Activated naive CD4-positive, alpha-beta T cell treated with anti-CD3 and anti-CD28 coated beads, Interleukin-2, amount 50 U/mL, for 16 hours (primary cell): Measurements from ENCODE around the gene LSG1.
"Not testable (repeated sequence)": the region's sequence is repeated elsewhere in the genome, so short reads cannot be mapped to it uniquely, and the experiment has no call there.

Experiments used
- DNase-seq: peaks from one replicate; pipeline ENCODE4 v3.0.0-alpha.2; 2020

Gene LSG1

GRCh38 chr3:194654443-194654842, 17.5 kb downstream of the LSG1 start:
- no peak for DNase-seq

- no peak for DNase-seq
Measured at GRCh38 chr3:194647747-194648146, 24.2 kb downstream of the LSG1 start.

- DNase-seq, result no peak
Measured at GRCh38 chr3:194642769-194643168, 29.2 kb downstream of the LSG1 start.

DNA sequence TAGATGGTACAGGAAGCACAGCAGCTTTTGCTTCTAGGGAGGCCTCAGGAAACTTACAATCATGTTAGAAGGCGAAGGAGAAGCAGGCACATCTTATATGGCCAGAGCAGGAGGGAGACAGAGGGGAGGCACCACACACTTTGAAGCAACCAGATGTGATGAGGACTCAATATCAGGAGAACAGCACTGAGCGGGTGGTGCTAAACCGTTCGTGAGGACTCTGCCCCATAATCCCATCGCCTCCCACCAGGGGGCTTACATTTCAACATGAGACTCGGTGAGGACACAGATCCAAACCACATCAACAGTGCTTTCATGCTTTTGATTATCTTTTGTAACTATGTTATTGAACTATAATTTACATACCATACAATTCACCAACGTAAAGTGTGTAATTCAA, 31.2 kb downstream of the LSG1 start:
- peak; percentile 51 for DNase-seq

GRCh38 chr3:194638991-194639605, 32.9 kb downstream of the LSG1 start:
- no peak for DNase-seq

- DNase-seq, result no peak
Measured at GRCh38 chr3:194637541-194638400, 34.2 kb downstream of the LSG1 start.

- no peak for DNase-seq
Measured at GRCh38 chr3:194637066-194637465, 34.9 kb downstream of the LSG1 start.

GRCh38 chr3:194633349-194634004, 38.5 kb downstream of the LSG1 start, which contains the start of gene TMEM44:
Gene TMEM44 (minus strand): TSS chr3:194633419. CDS start chr3:194633215, 204 bp downstream.
- DNase-seq, result peak; percentile 62

- DNase-seq, result no peak
Measured at GRCh38 chr3:194632809-194633348, 39.1 kb downstream of the LSG1 start.

DNA sequence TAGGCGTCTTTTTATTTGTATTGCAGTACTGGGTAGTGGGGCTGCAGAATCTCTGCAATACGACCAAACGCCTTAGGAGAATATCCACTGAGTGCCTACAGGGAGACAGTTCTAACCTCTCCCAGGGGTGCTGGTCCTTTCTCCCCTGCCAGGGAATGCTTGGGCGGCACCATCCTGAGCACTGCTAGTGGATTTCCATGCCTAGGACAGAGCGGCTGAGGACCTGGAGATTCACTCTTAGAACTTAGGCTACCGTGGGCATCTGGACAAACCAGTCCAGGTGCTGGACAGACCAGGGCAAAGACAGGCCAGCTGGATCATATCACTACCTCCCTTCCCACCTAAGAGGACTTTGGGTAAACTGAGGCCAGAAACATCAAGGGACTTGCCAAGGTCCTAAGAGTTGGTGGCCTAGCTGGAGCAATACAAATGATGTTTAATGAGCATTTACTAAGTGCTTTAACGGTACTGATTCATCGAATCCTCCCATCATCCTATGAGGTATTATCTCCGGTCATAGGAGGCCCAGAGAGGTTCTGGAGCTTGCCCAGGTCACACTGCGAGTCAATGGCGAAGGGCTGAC, 39.7 kb downstream of the LSG1 start:
- no peak for DNase-seq

GRCh38 chr3:194631696-194632095, 40.3 kb downstream of the LSG1 start:
- DNase-seq, result no peak

GRCh38 chr3:194630681-194631080, 41.3 kb downstream of the LSG1 start:
- DNase-seq, result not testable (repeated sequence)

DNA sequence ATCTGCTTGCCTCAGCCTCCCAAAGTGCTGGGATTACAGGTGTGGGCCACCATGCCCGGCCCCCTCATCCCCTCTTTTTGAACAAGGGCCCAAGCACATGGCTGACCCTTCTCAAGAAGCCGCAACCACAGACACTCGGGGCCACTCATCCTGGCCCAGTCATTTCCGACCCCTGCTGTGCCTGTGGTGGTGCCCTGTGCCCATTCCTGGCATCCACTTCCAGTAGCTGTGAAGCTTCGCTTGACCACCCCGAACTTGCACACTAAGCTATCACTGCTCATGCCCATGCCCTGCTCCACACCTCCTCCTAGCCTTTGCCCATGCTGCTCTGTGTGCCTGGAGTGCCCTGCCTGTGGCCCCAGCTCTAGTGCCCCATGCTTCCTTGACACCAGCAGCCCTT, 47.0 kb downstream of the LSG1 start:
- no peak for DNase-seq

- no peak for DNase-seq
Measured at GRCh38 chr3:194623449-194624290, 48.3 kb downstream of the LSG1 start.

GRCh38 chr3:194622621-194623340, 49.2 kb downstream of the LSG1 start:
- no peak for DNase-seq

DNA sequence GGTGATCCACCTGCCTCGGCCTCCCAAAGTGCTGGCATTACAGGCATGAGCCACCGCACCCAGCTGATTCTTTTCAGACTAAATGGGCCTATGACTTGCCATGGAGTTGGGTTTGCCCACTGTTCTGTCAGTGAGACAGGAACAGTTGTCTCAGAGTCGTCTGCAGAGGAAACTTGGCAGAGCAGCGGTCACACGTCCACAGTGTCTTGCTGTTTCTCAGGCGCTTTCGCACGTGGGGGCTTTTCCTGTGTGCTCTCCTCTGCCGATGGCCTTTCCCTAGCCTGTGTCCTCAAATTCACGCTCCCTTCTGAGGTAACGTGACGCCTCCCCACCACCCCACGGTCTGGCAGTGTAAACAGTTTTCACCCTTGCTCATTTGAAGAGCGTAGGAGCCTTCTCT, 50.0 kb downstream of the LSG1 start:
- DNase-seq, result no peak

DNA sequence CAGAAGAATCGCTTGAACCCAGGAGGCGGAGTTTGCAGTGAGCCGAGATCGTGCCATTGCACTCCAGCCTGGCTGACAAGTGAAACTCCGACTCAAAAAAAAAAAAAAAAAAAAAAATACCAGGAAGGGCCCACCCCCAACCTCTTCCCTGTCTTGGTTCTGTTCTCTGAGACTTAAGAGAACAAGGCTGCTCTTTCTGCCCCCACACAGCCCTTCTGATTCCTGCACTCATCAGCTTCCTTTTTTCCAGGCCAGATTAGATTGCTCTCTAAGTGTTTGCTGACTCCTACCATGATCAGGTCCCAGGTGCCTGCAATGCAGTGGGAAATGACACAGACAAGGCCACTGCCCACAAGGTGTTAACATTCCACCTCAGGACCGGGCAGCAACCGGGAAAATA, 51.8 kb downstream of the LSG1 start:
- no peak for DNase-seq

DNA sequence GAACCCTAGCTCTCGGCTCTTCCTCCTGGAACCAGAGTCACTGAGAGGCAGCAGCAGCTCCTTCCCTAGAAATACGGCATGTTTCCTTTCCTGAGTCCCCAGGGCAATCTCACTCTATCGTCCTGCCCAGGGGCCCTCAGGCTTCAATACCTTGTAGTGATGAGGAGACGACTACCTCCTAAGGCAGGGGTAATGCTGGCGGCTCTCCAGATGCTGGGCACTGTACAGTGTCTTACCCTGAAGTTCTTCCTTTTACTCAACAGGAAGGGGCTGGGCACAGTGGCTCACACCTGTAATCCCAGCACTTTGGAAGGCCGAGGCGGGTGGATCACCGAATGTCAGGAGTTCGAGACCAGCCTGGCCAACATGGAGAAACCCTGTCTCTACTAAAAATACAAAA, 52.2 kb downstream of the LSG1 start:
- DNase-seq, result no peak

GRCh38 chr3:194618858-194619608, 53.0 kb downstream of the LSG1 start:
- DNase-seq, result no peak

DNA sequence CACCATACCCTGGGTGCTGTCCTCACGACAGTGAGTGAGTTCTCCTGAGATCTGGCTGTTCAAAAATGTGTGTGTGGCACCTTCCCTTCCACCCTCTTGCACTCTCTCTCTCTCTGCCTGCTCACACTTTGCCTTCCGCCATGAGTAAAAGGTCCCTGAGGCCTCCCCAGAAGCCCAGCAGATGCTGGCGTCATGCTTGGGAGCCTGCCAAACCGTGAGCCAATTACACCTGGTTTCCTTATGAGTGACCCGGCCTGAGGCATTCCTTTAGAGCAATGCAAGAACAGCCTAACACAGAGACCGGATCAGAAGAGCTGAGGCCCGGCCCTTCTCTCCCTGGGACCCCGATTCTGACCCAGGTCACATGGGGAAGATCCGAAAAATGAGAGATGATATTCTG, 54.2 kb downstream of the LSG1 start:
- no peak for DNase-seq
